ENCODE results near the gene DGKG. TPM values are rescaled to one million over a fixed set of nuclear protein-coding genes. Genes with fewer than 3 reads are reported as not detected.
A peak's percentile ranks its signal among the peaks of the same experiment; 100 is the strongest.

Gene DGKG
- total and polyA plus RNA-seq, 9 of the 15 experiments (the other 6 are each of a cell fraction or from before 2014, with no cell fraction given) = 0.01 to 0.36 (median 0.15) TPM

GRCh38 chr3:186193534-186194450, 168.2 kb downstream of the DGKG start:
- TF ChIP-seq, protein P1, sequence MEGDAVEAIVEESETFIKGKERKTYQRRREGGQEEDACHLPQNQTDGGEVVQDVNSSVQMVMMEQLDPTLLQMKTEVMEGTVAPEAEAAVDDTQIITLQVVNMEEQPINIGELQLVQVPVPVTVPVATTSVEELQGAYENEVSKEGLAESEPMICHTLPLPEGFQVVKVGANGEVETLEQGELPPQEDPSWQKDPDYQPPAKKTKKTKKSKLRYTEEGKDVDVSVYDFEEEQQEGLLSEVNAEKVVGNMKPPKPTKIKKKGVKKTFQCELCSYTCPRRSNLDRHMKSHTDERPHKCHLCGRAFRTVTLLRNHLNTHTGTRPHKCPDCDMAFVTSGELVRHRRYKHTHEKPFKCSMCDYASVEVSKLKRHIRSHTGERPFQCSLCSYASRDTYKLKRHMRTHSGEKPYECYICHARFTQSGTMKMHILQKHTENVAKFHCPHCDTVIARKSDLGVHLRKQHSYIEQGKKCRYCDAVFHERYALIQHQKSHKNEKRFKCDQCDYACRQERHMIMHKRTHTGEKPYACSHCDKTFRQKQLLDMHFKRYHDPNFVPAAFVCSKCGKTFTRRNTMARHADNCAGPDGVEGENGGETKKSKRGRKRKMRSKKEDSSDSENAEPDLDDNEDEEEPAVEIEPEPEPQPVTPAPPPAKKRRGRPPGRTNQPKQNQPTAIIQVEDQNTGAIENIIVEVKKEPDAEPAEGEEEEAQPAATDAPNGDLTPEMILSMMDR (IDR thresholded peaks at IDR 0.05 in 2 of 3, conservative IDR thresholded peaks at IDR 0.05 in 1 of 3; ENCODE audit: insufficient read depth in 2 of 3, low read depth in 1 of 3, low read length in 3 of 3) = no peak
- no peak for TF ChIP-seq SMARCC2 (IDR thresholded peaks at IDR 0.05; ENCODE audit: low read depth)
- TF ChIP-seq ATF7 (IDR thresholded peaks at IDR 0.05) = peak; percentile 57; the same call in 1 of the 2 replicates
- no peak for TF ChIP-seq ATF1 (CRISPR knock-in tag; IDR thresholded peaks at IDR 0.05)
- TF ChIP-seq ATF1 (tag; IDR thresholded peaks at IDR 0.05) = peak; percentile 61
- TF ChIP-seq, protein P2, sequence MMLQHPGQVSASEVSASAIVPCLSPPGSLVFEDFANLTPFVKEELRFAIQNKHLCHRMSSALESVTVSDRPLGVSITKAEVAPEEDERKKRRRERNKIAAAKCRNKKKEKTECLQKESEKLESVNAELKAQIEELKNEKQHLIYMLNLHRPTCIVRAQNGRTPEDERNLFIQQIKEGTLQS (IDR thresholded peaks at IDR 0.05) = peak; percentile 71
- TF ChIP-seq, protein P2 (CRISPR knock-in tag; conservative IDR thresholded peaks at IDR 0.05) = no peak
- in situ Hi-C loops (cut with MboI) (no loop called here), intact Hi-C loops (cut with micrococcal nuclease) (no loop called here)
- DNase-seq (ENCODE audit: extremely low read depth in 1 of 4, low spot score in 3 of 4) (no peak), ATAC-seq (no peak; the same call in 2 of the 3 replicates), FAIRE-seq (no peak)
- Histone ChIP-seq H3K9me3 (replicated peaks; ENCODE audit: control insufficient read depth, insufficient read depth, low read depth, low read length) (no peaks in the 10 kb centered on the region), H3K79me2 (ENCODE audit: control insufficient read depth, insufficient read depth, low read length) (no peaks in the 10 kb centered on the region), H3K4me3 (no peak overlapping the region), H3K4me1 (replicated peaks in 1 of 2; ENCODE audit: control insufficient read depth in 2 of 2, insufficient read depth in 2 of 2, low read length in 2 of 2) (peaks cover 0 to 10% of the 10 kb centered on the region in 2 experiments; a peak in 2 of 5 replicates), H2AFZ (ENCODE audit: low read depth, low read length) (no peak overlapping the region), H3K4me2 (ENCODE audit: insufficient read depth, low read length) (no peak overlapping the region), H3K27me3 (ENCODE audit: control insufficient read depth in 2 of 2, insufficient read depth in 2 of 2, low read length in 2 of 2) (peaks cover 36 to 41% of the 10 kb centered on the region in 2 experiments), H3K9me1 (ENCODE audit: control insufficient read depth, insufficient read depth, low read length) (no peaks in the 10 kb centered on the region), H3K9ac (ENCODE audit: insufficient read depth in 1 of 2, low read depth in 2 of 2, low read length in 2 of 2) (no peak overlapping the region), H4K20me1 (replicated peaks; ENCODE audit: control insufficient read depth, insufficient read depth, low read length) (peaks cover 6% of the 10 kb centered on the region; the same call in 1 of the 2 replicates), H3K36me3 (ENCODE audit: control insufficient read depth, insufficient read depth, low read length) (no peaks in the 10 kb centered on the region), H3K27ac (ENCODE audit: extremely low read depth, low read depth, low read length) (no peak overlapping the region)
- 21% methylated on average over 42 of the region's 75 CpGs for WGBS (ENCODE audit: insufficient coverage, low coverage, missing lambda C conversion rate)
- CTCF ChIA-PET (ENCODE audit: low intra/inter-chr PET ratio) = no interaction called here
- POLR2A ChIA-PET = interaction anchor here (0.6 to 1.0 kb wide), 2 partner anchors 12 to 16 kb away, joined by 3 read pairs; no protein-coding TSS in a partner anchor
- no TSS peak for BruUV-seq (replicated peaks)
